ENCODE data around the gene MSX1.

DNA sequence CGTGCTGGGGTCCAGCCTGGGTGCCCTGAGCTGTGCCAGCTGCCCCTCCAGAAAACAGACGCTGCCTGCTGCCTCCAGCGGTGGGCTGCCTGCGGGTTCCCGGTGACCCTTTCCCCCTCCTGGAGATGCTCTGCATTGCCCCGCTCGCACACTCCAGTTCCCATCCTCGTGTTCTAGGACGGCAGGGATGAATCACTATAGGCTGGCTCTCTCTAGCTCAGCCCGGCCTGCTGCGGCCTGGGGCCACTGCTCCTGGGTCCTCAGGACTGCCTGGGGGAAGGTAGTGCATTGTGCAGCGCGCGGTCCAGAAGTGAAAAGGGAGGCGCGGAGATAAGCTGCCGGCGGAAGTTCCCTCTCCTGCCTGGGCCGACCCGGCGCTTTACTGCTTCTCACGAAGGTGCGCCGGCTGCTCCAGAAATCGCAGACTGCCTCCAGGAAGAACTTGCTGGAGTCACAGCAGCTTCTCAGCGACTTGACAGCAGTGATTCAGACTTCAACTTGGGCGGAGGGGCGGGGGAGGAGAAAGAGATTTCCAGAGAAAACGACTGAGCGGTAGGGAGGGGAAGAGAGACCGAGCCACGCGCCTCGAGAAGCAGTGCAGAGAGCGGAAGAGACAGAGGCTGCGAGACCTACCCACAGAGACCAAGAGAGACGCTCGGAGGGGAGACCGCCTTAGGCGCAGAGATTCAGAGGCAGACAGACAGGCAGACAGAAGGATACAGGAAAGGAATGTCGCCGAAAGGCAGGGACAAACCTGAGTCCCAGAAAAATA lies 6.7 kb upstream of the MSX1 start:
- TF ChIP-seq, protein P1, sequence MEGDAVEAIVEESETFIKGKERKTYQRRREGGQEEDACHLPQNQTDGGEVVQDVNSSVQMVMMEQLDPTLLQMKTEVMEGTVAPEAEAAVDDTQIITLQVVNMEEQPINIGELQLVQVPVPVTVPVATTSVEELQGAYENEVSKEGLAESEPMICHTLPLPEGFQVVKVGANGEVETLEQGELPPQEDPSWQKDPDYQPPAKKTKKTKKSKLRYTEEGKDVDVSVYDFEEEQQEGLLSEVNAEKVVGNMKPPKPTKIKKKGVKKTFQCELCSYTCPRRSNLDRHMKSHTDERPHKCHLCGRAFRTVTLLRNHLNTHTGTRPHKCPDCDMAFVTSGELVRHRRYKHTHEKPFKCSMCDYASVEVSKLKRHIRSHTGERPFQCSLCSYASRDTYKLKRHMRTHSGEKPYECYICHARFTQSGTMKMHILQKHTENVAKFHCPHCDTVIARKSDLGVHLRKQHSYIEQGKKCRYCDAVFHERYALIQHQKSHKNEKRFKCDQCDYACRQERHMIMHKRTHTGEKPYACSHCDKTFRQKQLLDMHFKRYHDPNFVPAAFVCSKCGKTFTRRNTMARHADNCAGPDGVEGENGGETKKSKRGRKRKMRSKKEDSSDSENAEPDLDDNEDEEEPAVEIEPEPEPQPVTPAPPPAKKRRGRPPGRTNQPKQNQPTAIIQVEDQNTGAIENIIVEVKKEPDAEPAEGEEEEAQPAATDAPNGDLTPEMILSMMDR (IDR thresholded peaks at IDR 0.05), result no peak
- no peak for TF ChIP-seq POLR2A (IDR thresholded peaks at IDR 0.05)
- TF ChIP-seq EP300 (IDR thresholded peaks at IDR 0.05), result no peak

Data from ovary (tissue), 3 donors.